ENCODE results near the gene MRPL49. TPM values are rescaled to one million over a fixed set of nuclear protein-coding genes. Genes with fewer than 3 reads are reported as not detected.

MRPL49 gene
- total RNA-seq, 1 donor from 2014 or later: 38.3 TPM

DNA sequence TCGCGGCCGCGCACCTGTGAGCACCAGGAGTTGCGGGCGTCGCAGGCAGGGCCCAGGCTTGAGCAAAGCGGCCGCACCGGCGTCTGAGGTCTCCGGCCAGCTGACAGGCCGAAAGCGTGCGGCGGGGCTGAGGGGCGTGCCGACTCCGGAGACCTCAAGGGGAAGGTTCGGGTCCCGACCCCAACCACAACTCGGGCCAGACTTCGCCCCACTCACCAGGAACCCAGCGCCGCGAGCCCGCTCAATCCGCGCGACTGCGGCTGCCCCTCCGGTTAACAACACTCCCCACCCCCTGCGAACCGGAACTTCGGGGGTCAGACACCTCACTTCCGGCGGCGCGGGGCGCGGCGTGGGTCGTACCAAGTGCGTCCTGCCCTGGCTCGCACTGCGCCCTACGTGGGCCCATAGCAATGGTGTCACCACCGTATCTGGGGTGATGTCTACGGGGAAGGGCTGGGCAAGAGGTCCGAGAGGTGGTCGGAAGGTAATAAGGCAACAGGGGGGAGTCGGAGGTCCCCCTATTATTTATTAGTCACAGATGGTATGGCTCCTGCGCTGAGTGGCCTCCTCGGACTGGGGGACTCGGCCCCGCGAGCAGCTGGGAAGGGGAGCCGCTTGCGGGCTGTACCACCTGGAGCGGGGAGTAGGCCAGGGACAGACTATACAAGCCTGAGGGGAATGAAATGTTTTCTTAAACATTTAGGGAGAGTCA is 12.3 kb downstream of the MRPL49 start, which contains the start of gene SYVN1:
TSS of gene SYVN1 (minus strand) at position 280 of the 712 bp plus-strand sequence. CDS start 918 bp downstream, outside the sequence.
- Histone ChIP-seq H3K9me3 (ENCODE audit: low read depth) (no peaks in the 10 kb centered on the region), H3K27ac (peak within 1 kb of the TSS; percentile 99), H3K36me3 (no peaks in the 10 kb centered on the region), H3K27me3 (no peaks in the 10 kb centered on the region), H4K20me1 (ENCODE audit: low read depth) (peaks cover 11% of the 10 kb centered on the region), H2AFZ (replicated peaks) (peak within 1 kb of the TSS; percentile 98), H3K9ac (peak within 1 kb of the TSS; percentile 98), H3K4me3 (peak within 1 kb of the TSS; percentile 93), H3K79me2 (ENCODE audit: low read depth) (peaks cover 21% of the 10 kb centered on the region), H3F3A (ENCODE audit: low read depth) (peaks cover 11% of the 10 kb centered on the region), H3K4me2 (peak within 1 kb of the TSS; percentile 99), H3K4me1 (peaks cover 8% of the 10 kb centered on the region)
- Mint-ChIP-seq H3K4me1 (peaks cover 21% of the 10 kb centered on the region), H3K36me3 (no peaks in the 10 kb centered on the region), H3K27me3 (ENCODE audit: insufficient read depth, low read depth) (peaks cover 4% of the 10 kb centered on the region), H3K9me3 (no peaks in the 10 kb centered on the region), H3K27ac (peak within 1 kb of the TSS; percentile 100), H3K4me3 (peak within 1 kb of the TSS; percentile 98)
- no peak for TF ChIP-seq EZH2 (IDR thresholded peaks at IDR 0.05)
- DNase-seq (ENCODE audit: low spot score): peak; percentile 93

DNA sequence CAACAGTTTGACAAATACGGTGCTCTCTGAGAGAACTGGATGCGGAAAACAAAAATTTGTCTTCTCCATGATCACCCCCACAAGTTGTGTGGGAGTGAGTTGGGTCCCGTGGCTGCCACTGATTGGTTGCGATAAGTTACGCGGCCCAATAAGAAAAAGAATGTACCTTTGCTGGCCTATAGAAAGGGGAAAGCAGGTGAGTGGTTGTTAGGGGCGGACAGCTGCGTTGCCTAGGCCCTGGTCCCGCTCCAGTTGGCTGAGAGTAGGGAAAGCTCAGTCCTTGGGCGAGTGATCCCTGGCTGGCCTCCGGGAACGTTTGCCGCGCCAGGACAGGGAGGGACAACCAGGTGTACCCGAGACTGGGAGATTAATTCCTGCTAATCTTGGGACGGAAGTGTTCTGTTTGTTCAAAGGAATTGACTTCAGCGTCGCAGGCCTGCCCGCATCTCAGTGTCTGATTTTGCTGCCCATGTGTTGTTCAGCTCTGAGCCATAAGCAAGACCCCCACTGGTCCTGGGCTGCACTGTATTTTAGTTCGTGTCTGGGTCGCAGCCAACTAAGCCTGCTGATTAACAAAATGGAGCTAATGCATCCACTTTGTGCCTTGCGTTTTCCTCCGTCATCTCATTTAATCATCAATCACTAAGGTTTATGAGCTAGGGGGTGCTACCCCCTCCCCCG is 13.0 kb downstream of the MRPL49 start:
- Mint-ChIP-seq H3K4me1 (peaks cover 21% of the 10 kb centered on the region), H3K27me3 (ENCODE audit: insufficient read depth, low read depth) (peaks cover 4% of the 10 kb centered on the region), H3K36me3 (no peaks in the 10 kb centered on the region), H3K4me3 (peak overlapping the region; percentile 98), H3K9me3 (peaks cover 2% of the 10 kb centered on the region), H3K27ac (peak overlapping the region; percentile 100)
- Histone ChIP-seq H3F3A (ENCODE audit: low read depth) (peaks cover 11% of the 10 kb centered on the region), H3K27me3 (peaks cover 3% of the 10 kb centered on the region), H3K4me1 (peaks cover 8% of the 10 kb centered on the region), H3K27ac (peak overlapping the region; percentile 99), H3K9me3 (ENCODE audit: low read depth) (no peaks in the 10 kb centered on the region), H3K4me3 (peak overlapping the region; percentile 93), H3K36me3 (no peaks in the 10 kb centered on the region), H2AFZ (replicated peaks) (peak overlapping the region; percentile 98), H3K79me2 (ENCODE audit: low read depth) (peaks cover 21% of the 10 kb centered on the region), H3K9ac (peak overlapping the region; percentile 98), H4K20me1 (ENCODE audit: low read depth) (peaks cover 11% of the 10 kb centered on the region), H3K4me2 (peak overlapping the region; percentile 99)
- peak; percentile 96 for DNase-seq (ENCODE audit: low spot score)
- TF ChIP-seq EZH2phosphoT487 (IDR thresholded peaks at IDR 0.05): no peak
- no peak for TF ChIP-seq EZH2 (IDR thresholded peaks at IDR 0.05)
- TF ChIP-seq, protein P1, sequence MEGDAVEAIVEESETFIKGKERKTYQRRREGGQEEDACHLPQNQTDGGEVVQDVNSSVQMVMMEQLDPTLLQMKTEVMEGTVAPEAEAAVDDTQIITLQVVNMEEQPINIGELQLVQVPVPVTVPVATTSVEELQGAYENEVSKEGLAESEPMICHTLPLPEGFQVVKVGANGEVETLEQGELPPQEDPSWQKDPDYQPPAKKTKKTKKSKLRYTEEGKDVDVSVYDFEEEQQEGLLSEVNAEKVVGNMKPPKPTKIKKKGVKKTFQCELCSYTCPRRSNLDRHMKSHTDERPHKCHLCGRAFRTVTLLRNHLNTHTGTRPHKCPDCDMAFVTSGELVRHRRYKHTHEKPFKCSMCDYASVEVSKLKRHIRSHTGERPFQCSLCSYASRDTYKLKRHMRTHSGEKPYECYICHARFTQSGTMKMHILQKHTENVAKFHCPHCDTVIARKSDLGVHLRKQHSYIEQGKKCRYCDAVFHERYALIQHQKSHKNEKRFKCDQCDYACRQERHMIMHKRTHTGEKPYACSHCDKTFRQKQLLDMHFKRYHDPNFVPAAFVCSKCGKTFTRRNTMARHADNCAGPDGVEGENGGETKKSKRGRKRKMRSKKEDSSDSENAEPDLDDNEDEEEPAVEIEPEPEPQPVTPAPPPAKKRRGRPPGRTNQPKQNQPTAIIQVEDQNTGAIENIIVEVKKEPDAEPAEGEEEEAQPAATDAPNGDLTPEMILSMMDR (IDR thresholded peaks at IDR 0.05): no peak

DNA sequence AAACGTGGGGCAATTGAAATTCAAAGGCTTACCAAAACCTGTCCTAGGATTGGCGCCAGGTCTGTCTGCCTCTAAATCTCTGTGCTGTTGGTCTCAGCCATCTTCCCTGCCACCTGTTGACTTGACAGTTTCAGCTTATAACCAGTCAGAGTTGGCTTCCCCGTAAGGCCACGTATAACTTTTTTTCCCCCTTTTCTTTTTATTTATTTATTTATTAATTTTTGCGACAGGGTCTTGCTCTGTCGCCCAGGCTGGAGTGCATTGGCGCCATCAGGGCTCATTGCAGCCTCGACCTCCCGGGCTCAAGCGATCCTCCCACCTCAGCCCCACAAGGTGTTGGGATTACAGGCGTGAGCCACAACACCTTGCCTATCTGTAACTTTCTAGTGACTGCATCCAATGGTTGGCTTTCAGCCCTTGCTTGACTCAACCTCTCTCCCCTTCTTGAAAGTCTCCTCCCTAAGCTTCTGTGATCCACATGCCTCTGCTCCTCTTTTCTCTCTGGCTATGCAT is 13.6 kb downstream of the MRPL49 start:
- H3K27ac ChIP-seq: peak overlapping the region; percentile 75
- Mint-ChIP-seq H3K9me3 (peaks cover 2% of the 10 kb centered on the region), H3K27ac (peak overlapping the region; percentile 100), H3K4me3 (peak overlapping the region; percentile 98), H3K36me3 (no peaks in the 10 kb centered on the region), H3K4me1 (peaks cover 21% of the 10 kb centered on the region), H3K27me3 (ENCODE audit: insufficient read depth, low read depth) (peaks cover 4% of the 10 kb centered on the region)
- peak overlapping the region; percentile 93 for H3K4me3 ChIP-seq
- peaks cover 9% of the 10 kb centered on the region for H3K27me3 ChIP-seq
- peak overlapping the region; percentile 58 for H3K9ac ChIP-seq
- TF ChIP-seq EZH2 (IDR thresholded peaks at IDR 0.05): no peak
- H2AFZ ChIP-seq (replicated peaks): peak overlapping the region; percentile 30
- DNase-seq (ENCODE audit: low spot score): no peak
- H3K4me1 ChIP-seq: peaks cover 8% of the 10 kb centered on the region
- peaks cover 11% of the 10 kb centered on the region for H4K20me1 ChIP-seq (ENCODE audit: low read depth)
- H3K79me2 ChIP-seq (ENCODE audit: low read depth): peaks cover 21% of the 10 kb centered on the region
- H3F3A ChIP-seq (ENCODE audit: low read depth): peaks cover 11% of the 10 kb centered on the region
- H3K36me3 ChIP-seq: no peaks in the 10 kb centered on the region
- peak overlapping the region; percentile 99 for H3K4me2 ChIP-seq
- H3K9me3 ChIP-seq (ENCODE audit: low read depth): no peaks in the 10 kb centered on the region

DNA sequence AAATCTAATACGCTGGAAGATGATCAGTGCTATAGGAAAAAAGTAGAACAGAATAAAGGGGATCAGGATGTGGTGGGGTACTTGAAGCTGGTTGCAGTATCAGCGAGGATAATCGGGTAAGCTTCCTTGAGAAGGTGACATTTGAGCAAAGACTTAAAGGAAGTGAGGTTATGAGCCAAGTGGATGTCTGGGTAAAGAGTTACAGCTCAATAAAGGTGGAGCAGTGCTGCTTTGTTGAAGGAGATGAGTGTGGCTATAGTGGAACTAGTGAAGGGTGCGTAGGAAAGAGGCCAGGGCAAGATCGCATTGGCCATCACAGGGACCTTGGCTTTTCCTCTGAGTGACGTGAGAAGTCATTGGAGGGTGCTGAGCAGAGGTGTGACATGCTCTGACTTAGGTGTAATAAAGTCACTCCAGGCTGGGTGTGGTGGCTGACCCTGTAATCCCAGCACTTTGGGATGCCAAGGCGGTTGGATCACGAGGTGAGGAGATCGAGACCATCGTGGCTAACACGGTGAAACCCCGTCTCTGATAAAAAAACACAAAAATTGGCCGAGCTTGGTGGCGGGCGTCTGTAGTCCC is 14.5 kb downstream of the MRPL49 start:
- Histone ChIP-seq H3K4me2 (no peak overlapping the region), H3K36me3 (no peaks in the 10 kb centered on the region), H2AFZ (replicated peaks) (no peak overlapping the region), H3K4me1 (peaks cover 8% of the 10 kb centered on the region), H3F3A (ENCODE audit: low read depth) (peaks cover 11% of the 10 kb centered on the region), H3K79me2 (ENCODE audit: low read depth) (peaks cover 21% of the 10 kb centered on the region), H3K27ac (no peak overlapping the region), H3K9me3 (ENCODE audit: low read depth) (no peaks in the 10 kb centered on the region), H3K27me3 (peaks cover 18% of the 10 kb centered on the region), H3K9ac (no peak overlapping the region), H4K20me1 (ENCODE audit: low read depth) (peaks cover 11% of the 10 kb centered on the region), H3K4me3 (no peak overlapping the region)
- Mint-ChIP-seq H3K36me3 (no peaks in the 10 kb centered on the region), H3K4me3 (peak overlapping the region; percentile 76), H3K27ac (no peak overlapping the region), H3K9me3 (peaks cover 2% of the 10 kb centered on the region), H3K4me1 (peaks cover 21% of the 10 kb centered on the region), H3K27me3 (ENCODE audit: insufficient read depth, low read depth) (peaks cover 4% of the 10 kb centered on the region)
- TF ChIP-seq EZH2 (IDR thresholded peaks at IDR 0.05): no peak
- TF ChIP-seq, protein P1 (IDR thresholded peaks at IDR 0.05): no peak
- no peak for DNase-seq (ENCODE audit: low spot score)
